ENCODE results near the gene MEDAG. TPM values are rescaled to one million over a fixed set of nuclear protein-coding genes. Genes with fewer than 3 reads are reported as not detected.

The MEDAG gene
- total and polyA plus RNA-seq, 2 experiments from 2014 or later = 0.06 TPM; not detected in 1

GRCh38 chr13:30900436-30900835 lies 5.6 kb upstream of the MEDAG start:
- Histone ChIP-seq H3K4me3 (no peak overlapping the region), H3K36me3 (no peaks in the 10 kb centered on the region), H3K27ac (no peak overlapping the region), H3K9me3 (ENCODE audit: low read depth) (no peaks in the 10 kb centered on the region), H3K27me3 (peaks cover 43% of the 10 kb centered on the region), H3K4me1 (ENCODE audit: low read depth) (no peaks in the 10 kb centered on the region)
- no peak for TF ChIP-seq CTCF (IDR thresholded peaks at IDR 0.05; ENCODE audit: low read depth, low read length)
- DNase-seq (ENCODE audit: low read depth in 1 of 2, low spot score in 1 of 2) = no peak

GRCh38 chr13:30900952-30901749 lies 4.9 kb upstream of the MEDAG start:
- no peak for TF ChIP-seq CTCF (IDR thresholded peaks at IDR 0.05; ENCODE audit: low read depth, low read length)
- peaks cover 50% of the 10 kb centered on the region for H3K27me3 ChIP-seq

GRCh38 chr13:30904043-30904442 lies 2.0 kb upstream of the MEDAG start:
- Histone ChIP-seq H3K27me3 (peaks cover 72% of the 10 kb centered on the region), H3K27ac (no peak overlapping the region), H3K9me3 (ENCODE audit: low read depth) (no peaks in the 10 kb centered on the region), H3K36me3 (no peaks in the 10 kb centered on the region), H3K4me1 (ENCODE audit: low read depth) (no peaks in the 10 kb centered on the region), H3K4me3 (no peak overlapping the region)
- peak in 1 of 2 donors; percentile 49 for DNase-seq (ENCODE audit: low read depth in 1 of 2, low spot score in 1 of 2)
- no peak for TF ChIP-seq CTCF (IDR thresholded peaks at IDR 0.05; ENCODE audit: low read depth, low read length)

More at GRCh38 chr13:30900952-30901749, 4.9 kb upstream of the MEDAG start:
- Histone ChIP-seq H3K9me3 (ENCODE audit: low read depth) (no peaks in the 10 kb centered on the region), H3K36me3 (no peaks in the 10 kb centered on the region), H3K4me3 (no peak overlapping the region), H3K4me1 (ENCODE audit: low read depth) (no peaks in the 10 kb centered on the region), H3K27ac (no peak overlapping the region)
- no peak for DNase-seq (ENCODE audit: low read depth in 1 of 2, low spot score in 1 of 2)

- no peak overlapping the region for H3K27ac ChIP-seq
- peak; percentile 31 to 33 for DNase-seq (ENCODE audit: low read depth in 1 of 2, low spot score in 1 of 2)
- H3K4me3 ChIP-seq = peak overlapping the region; percentile 26
- no peak for TF ChIP-seq CTCF (IDR thresholded peaks at IDR 0.05; ENCODE audit: low read depth, low read length)
- H3K36me3 ChIP-seq = no peaks in the 10 kb centered on the region
- no peaks in the 10 kb centered on the region for H3K9me3 ChIP-seq (ENCODE audit: low read depth)
- peaks cover 65% of the 10 kb centered on the region for H3K27me3 ChIP-seq
- no peaks in the 10 kb centered on the region for H3K4me1 ChIP-seq (ENCODE audit: low read depth)
These were observed 460 bp downstream of the MEDAG start for GRCh38 chr13:30906411-30907051.

- no peak overlapping the region for H3K27ac ChIP-seq
- H3K36me3 ChIP-seq = no peaks in the 10 kb centered on the region
- peak in 1 of 2 donors; percentile 65 for DNase-seq (ENCODE audit: low read depth in 1 of 2, low spot score in 1 of 2)
- no peak for TF ChIP-seq CTCF (IDR thresholded peaks at IDR 0.05; ENCODE audit: low read depth, low read length)
- no peaks in the 10 kb centered on the region for H3K4me1 ChIP-seq (ENCODE audit: low read depth)
- H3K4me3 ChIP-seq = no peak overlapping the region
- H3K9me3 ChIP-seq (ENCODE audit: low read depth) = no peaks in the 10 kb centered on the region
- peaks cover 61% of the 10 kb centered on the region for H3K27me3 ChIP-seq
These were observed 1.2 kb downstream of the MEDAG start for GRCh38 chr13:30907121-30907861.
